Liver (tissue), 9 donors: ENCODE data around the gene IQCC. TPM values are rescaled to one million over a fixed set of nuclear protein-coding genes. Genes with fewer than 3 reads are reported as not detected.

ENCODE experiments used
- DNase-seq: peaks from one replicate; pipeline ENCODE4 v3.0.0-alpha.2; 2017; ENCODE audit warnings: low spot score
- H3K27ac ChIP-seq, 2 donors: one replicate each; pipeline ENCODE4 v1.7.0; 2013; ENCODE audit warnings: inconsistent platforms in 2 of 2, low read length in 2 of 2, control low read depth in 1 of 2, low read depth in 1 of 2, mild to moderate bottlenecking in 1 of 2
- H3K27me3 ChIP-seq, 4 donors: one replicate each; pipeline versions ENCODE4 v1.6.1 to v1.7.0; 2013; ENCODE audit warnings: low read length in 3 of 4, inconsistent platforms in 1 of 4, mild to moderate bottlenecking in 1 of 4, moderate library complexity in 1 of 4; ENCODE audit not compliant: control insufficient read depth in 4 of 4, insufficient read depth in 4 of 4
- H3K36me3 ChIP-seq, 4 donors: one replicate each; pipeline versions ENCODE4 v1.6.1 to v1.7.0; 2013; ENCODE audit warnings: low read length in 3 of 4, mild to moderate bottlenecking in 3 of 4, low read depth in 1 of 4, moderate library complexity in 1 of 4; ENCODE audit not compliant: control insufficient read depth in 4 of 4, insufficient read depth in 3 of 4
- H3K4me1 ChIP-seq, 4 donors: one replicate each; pipeline versions ENCODE4 v1.6.1 to v1.7.0; 2013; ENCODE audit warnings: low read length in 3 of 4, mild to moderate bottlenecking in 3 of 4, moderate library complexity in 1 of 4; ENCODE audit not compliant: control insufficient read depth in 4 of 4, insufficient read depth in 4 of 4
- H3K4me3 ChIP-seq, 3 donors: one replicate each; pipeline versions ENCODE4 v1.6.1 to v1.7.0; 2013; ENCODE audit warnings: low read length in 3 of 3, control low read depth in 1 of 3, low read depth in 1 of 3, mild to moderate bottlenecking in 1 of 3
- H3K9ac ChIP-seq, 2 donors: one replicate each; pipeline ENCODE4 v1.7.0; 2013; ENCODE audit warnings: low read length in 2 of 2, mild to moderate bottlenecking in 2 of 2, moderate library complexity in 2 of 2, control low read depth in 1 of 2, low read depth in 1 of 2
- H3K9me3 ChIP-seq, 4 donors: one replicate each; pipeline versions ENCODE4 v1.6.1 to v1.7.0; 2013; ENCODE audit warnings: low read length in 3 of 4; ENCODE audit not compliant: control insufficient read depth in 4 of 4
- CTCF ChIP-seq: fragments of 150-350 bp; IDR thresholded peaks from 2 replicates; pipeline ENCODE4 v1.5.1; 2017; ENCODE audit warnings: improper control_type of control experiment, low read depth, low read length; ENCODE audit not compliant: missing input control
- MAX ChIP-seq: IDR thresholded peaks from 2 replicates; pipeline ENCODE4 v1.6.1; 2016; ENCODE audit warnings: antibody characterized with exemption
- NR2F2 ChIP-seq: IDR thresholded peaks from 2 replicates; pipeline ENCODE4 v1.6.1; 2016; ENCODE audit warnings: antibody characterized with exemption
- RAD21 ChIP-seq, 2 donors: IDR thresholded peaks; 2 replicates each; pipeline ENCODE4 v1.6.1; 2016; ENCODE audit warnings: antibody characterized with exemption in 2 of 2, mild to moderate bottlenecking in 2 of 2
- RXRA ChIP-seq, 2 donors: IDR thresholded peaks; 2 replicates each; pipeline ENCODE4 v1.6.1; 2017 to 2018; ENCODE audit warnings: antibody characterized with exemption in 2 of 2, mild to moderate bottlenecking in 1 of 2
- SP1 ChIP-seq: IDR thresholded peaks from 2 replicates; pipeline ENCODE4 v1.6.1; 2018; ENCODE audit warnings: antibody characterized with exemption, mild to moderate bottlenecking
- TAF1 ChIP-seq: conservative IDR thresholded peaks from 2 replicates; pipeline ENCODE4 v1.6.1; 2016; ENCODE audit warnings: antibody characterized with exemption, mild to moderate bottlenecking
- WGBS: extraction: QIAGEN DNeasy Blood & Tissue Kit; methylation state at CpG from one replicate; pipeline ENCODE4 v1.1.7; 2013; 5-methylcytosine and 5-hydroxymethylcytosine counted together
- polyA plus RNA-seq, 2 donors: library from polyadenylated mRNA; stranded (reverse) in 1 of 2; unstranded in 1 of 2; fragments of 200-250 nt in 1 of 2; fragments of >200 nt in 1 of 2; fragmentation: Nextera tagmentation in 1 of 2; extraction: Ambion mirVana in 1 of 2; gene quantifications; one replicate each; pipeline versions ENCODE4 v1.2.1 to v1.2.3, GENCODE V29; 2013 to 2015
- total RNA-seq, 2 donors: library from RNA; depleted of rRNA; stranded (reverse); fragments of >200 nt; gene quantifications; one replicate each; pipeline ENCODE4 v1.2.3, GENCODE V29; 2014
- TF ChIP-seq, protein P1 (sequence below): IDR thresholded peaks from 2 replicates; pipeline ENCODE4 v1.6.1; 2016; ENCODE audit warnings: antibody characterized with exemption
- donor health status: healthy.
- donor health status: healthy.
- donor health status: healthy.
- donor health status: healthy.
- donor health status: healthy.

IQCC gene
- total and polyA plus RNA-seq, 4 donors: 0.42 to 2.3 (median 0.61) TPM

DNA sequence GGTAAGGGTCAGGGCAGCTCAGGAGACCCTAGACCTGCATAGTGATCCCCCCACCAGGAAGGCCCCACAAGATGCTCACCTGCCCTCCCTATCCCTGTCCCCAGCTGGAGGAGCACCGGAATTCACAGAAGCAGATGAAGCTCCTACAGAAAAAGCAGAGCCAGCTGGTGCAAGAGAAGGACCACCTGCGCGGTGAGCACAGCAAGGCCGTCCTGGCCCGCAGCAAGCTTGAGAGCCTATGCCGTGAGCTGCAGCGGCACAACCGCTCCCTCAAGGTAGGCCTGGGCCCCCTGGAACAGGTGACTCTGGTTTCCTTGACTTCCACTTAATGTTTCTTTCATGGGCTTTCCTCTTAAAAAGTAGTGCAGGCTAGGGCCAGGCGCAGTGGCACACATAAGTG lies 17.6 kb upstream of the IQCC start (continued):
- TF ChIP-seq, protein P1, sequence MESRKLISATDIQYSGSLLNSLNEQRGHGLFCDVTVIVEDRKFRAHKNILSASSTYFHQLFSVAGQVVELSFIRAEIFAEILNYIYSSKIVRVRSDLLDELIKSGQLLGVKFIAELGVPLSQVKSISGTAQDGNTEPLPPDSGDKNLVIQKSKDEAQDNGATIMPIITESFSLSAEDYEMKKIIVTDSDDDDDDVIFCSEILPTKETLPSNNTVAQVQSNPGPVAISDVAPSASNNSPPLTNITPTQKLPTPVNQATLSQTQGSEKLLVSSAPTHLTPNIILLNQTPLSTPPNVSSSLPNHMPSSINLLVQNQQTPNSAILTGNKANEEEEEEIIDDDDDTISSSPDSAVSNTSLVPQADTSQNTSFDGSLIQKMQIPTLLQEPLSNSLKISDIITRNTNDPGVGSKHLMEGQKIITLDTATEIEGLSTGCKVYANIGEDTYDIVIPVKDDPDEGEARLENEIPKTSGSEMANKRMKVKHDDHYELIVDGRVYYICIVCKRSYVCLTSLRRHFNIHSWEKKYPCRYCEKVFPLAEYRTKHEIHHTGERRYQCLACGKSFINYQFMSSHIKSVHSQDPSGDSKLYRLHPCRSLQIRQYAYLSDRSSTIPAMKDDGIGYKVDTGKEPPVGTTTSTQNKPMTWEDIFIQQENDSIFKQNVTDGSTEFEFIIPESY: no peak

GRCh38 chr1:32192220-32192948 lies 13.1 kb upstream of the IQCC start:
- H3K27ac ChIP-seq: no peak overlapping the region
- H3K36me3 ChIP-seq: peaks cover 36 to 95% (median 81%) of the 10 kb centered on the region in 4 donors
- peaks cover 0 to 3% (median 0%) of the 10 kb centered on the region in 4 donors for H3K4me1 ChIP-seq
- no peak for DNase-seq
- TF ChIP-seq CTCF (no peak), MAX (no peak), TAF1 (no peak)
- WGBS: 96% methylated on average over 8 of the region's 8 CpGs
- no peaks in the 10 kb centered on the region for H3K9me3 ChIP-seq
- no peaks in the 10 kb centered on the region for H3K27me3 ChIP-seq
- H3K9ac ChIP-seq: no peak overlapping the region
- H3K4me3 ChIP-seq: no peak overlapping the region

GRCh38 chr1:32194984-32195383 lies 10.5 kb upstream of the IQCC start:
- peaks cover 30 to 73% (median 60%) of the 10 kb centered on the region in 4 donors for H3K36me3 ChIP-seq
- H3K27me3 ChIP-seq: no peaks in the 10 kb centered on the region
- WGBS: 98% methylated on average over 6 of the region's 6 CpGs
- no peak overlapping the region for H3K27ac ChIP-seq
- no peak for TF ChIP-seq TAF1
- TF ChIP-seq SP1: no peak
- TF ChIP-seq, protein P1: no peak
- no peak for TF ChIP-seq CTCF
- TF ChIP-seq NR2F2: no peak
- TF ChIP-seq RXRA (IDR thresholded peaks at IDR 0.05): no peak
- TF ChIP-seq MAX: no peak
- no peak for TF ChIP-seq RAD21 (IDR thresholded peaks at IDR 0.05)
- H3K9ac ChIP-seq: no peak overlapping the region
- no peak for DNase-seq
- H3K4me1 ChIP-seq: peaks cover 0 to 16% (median 10%) of the 10 kb centered on the region in 4 donors
- H3K4me3 ChIP-seq: no peak overlapping the region
- H3K9me3 ChIP-seq: no peaks in the 10 kb centered on the region
